Chondrocyte (in vitro differentiated cells): Measurements from ENCODE around the gene SRRT. TPM values are rescaled to one million over a fixed set of nuclear protein-coding genes. Genes with fewer than 3 reads are reported as not detected.
"Not testable (repeated sequence)": the region's sequence is repeated elsewhere in the genome, so short reads cannot be mapped to it uniquely, and the experiment has no call there.

Experiments
- DNase-seq: peaks from one replicate; pipeline ENCODE4 v3.0.0; 2021; ENCODE audit warnings: mixed read lengths, low spot score
- H3K27ac Mint-ChIP-seq: one replicate; pipeline ENCODE4 v1.8.0; 2021; ENCODE audit warnings: mild to moderate bottlenecking, moderate library complexity, mixed read lengths; ENCODE audit not compliant: unreplicated experiment
- H3K27me3 Mint-ChIP-seq: 2 replicates; pipeline ENCODE4 v1.8.0; 2021; ENCODE audit warnings: low read depth, mixed read lengths
- H3K36me3 Mint-ChIP-seq: 2 replicates; pipeline ENCODE4 v1.8.0; 2021; ENCODE audit warnings: low read depth, mixed read lengths
- H3K4me1 Mint-ChIP-seq: 2 replicates; pipeline ENCODE4 v1.8.0; 2021; ENCODE audit warnings: low read depth, mild to moderate bottlenecking, mixed read lengths
- H3K4me3 Mint-ChIP-seq: one replicate; pipeline ENCODE4 v1.8.0; 2021; ENCODE audit warnings: mild to moderate bottlenecking, moderate library complexity, mixed read lengths; ENCODE audit not compliant: unreplicated experiment
- H3K9me3 Mint-ChIP-seq: 2 replicates; pipeline ENCODE4 v1.8.0; 2021; ENCODE audit warnings: low read depth, mixed read lengths
- total RNA-seq: library from RNA; stranded (reverse); gene quantifications from 3 replicates; pipeline ENCODE4 v1.2.1, GENCODE V29; 2021
- TF ChIP-seq, protein P1 (sequence below): fragments of 200-600 bp; sonication (generic); IDR thresholded peaks from 2 replicates; pipeline ENCODE4 v1.5.0; 2021; ENCODE audit warnings: antibody characterized with exemption, mild to moderate bottlenecking, moderate library complexity

SRRT gene
- total RNA-seq, 1 donor from 2014 or later, result 105 TPM

DNA sequence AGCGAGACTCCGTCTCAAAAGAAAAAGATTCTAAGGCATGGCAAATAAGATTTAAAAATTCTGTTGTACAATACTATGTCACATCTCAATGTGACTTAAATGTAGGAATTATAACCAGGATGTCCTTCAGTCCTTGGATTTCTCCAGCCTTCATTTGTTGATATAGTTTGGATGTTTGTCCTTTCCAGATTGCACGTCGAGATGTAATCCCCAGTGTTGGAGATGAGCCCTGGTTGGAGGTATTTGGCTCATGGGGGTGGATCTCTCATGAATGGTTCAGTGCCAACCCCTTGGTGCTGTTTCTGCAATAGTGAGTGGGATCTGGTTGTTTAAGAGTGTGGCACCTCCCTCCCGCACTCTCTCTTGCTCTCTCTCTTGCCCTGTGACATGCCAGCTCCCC is 33.6 kb downstream of the SRRT start:
- Mint-ChIP-seq H3K9me3 (peaks cover 4% of the 10 kb centered on the region), H3K36me3 (no peaks in the 10 kb centered on the region), H3K4me1 (no peaks in the 10 kb centered on the region), H3K4me3 (no peak overlapping the region), H3K27ac (no peak overlapping the region), H3K27me3 (peaks cover 15% of the 10 kb centered on the region)
- TF ChIP-seq, protein P1, sequence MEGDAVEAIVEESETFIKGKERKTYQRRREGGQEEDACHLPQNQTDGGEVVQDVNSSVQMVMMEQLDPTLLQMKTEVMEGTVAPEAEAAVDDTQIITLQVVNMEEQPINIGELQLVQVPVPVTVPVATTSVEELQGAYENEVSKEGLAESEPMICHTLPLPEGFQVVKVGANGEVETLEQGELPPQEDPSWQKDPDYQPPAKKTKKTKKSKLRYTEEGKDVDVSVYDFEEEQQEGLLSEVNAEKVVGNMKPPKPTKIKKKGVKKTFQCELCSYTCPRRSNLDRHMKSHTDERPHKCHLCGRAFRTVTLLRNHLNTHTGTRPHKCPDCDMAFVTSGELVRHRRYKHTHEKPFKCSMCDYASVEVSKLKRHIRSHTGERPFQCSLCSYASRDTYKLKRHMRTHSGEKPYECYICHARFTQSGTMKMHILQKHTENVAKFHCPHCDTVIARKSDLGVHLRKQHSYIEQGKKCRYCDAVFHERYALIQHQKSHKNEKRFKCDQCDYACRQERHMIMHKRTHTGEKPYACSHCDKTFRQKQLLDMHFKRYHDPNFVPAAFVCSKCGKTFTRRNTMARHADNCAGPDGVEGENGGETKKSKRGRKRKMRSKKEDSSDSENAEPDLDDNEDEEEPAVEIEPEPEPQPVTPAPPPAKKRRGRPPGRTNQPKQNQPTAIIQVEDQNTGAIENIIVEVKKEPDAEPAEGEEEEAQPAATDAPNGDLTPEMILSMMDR, result no peak
- DNase-seq, result no peak

DNA sequence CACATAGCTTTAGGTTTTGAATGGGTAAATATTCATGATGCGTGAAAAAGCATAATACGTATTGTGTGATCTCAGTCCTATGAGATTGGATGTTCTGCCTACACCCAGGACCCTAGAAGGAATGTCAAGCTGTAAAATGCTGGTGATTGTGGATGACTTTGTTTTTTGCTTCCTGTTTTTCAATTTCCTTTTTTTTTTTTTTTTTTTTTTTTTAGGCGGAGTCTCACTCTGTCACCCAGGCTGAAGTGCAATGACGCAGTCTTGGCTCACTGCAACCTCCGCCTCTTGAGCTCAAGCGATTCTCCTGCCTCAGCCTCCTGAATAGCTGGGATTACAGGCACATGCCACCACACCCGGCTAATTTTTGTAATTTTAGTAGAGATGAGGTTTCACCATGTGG is 35.5 kb downstream of the SRRT start:
- H3K36me3 Mint-ChIP-seq, H3K27ac Mint-ChIP-seq, H3K4me3 Mint-ChIP-seq, H3K9me3 Mint-ChIP-seq, DNase-seq, H3K4me1 Mint-ChIP-seq: not testable (repeated sequence)
- peaks cover 11% of the 10 kb centered on the region for H3K27me3 Mint-ChIP-seq

DNA sequence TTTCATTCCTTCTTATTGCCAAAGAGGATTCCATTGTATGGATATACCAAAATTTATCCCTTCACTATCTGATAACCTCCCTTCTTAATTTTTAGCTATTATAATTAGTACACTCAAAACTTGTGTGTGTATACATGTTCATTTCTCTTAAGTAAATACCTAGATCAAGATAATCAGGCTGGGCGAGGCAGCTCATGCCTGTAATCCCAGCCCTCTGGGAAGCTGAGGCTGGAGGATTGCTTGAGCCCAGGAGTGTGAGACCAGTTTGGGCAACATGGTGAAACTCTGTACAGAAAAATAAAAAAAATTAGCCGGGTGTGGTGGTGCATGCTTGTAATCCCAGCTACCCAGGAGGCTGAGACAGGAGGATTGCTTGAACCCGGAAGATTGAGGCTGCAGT is 36.6 kb downstream of the SRRT start:
- Mint-ChIP-seq H3K36me3 (no peaks in the 10 kb centered on the region), H3K27me3 (peaks cover 11% of the 10 kb centered on the region), H3K4me1 (no peaks in the 10 kb centered on the region), H3K9me3 (peaks cover 4% of the 10 kb centered on the region), H3K4me3 (no peak overlapping the region), H3K27ac (no peak overlapping the region)
- DNase-seq, result no peak
- TF ChIP-seq, protein P1, result no peak

DNA sequence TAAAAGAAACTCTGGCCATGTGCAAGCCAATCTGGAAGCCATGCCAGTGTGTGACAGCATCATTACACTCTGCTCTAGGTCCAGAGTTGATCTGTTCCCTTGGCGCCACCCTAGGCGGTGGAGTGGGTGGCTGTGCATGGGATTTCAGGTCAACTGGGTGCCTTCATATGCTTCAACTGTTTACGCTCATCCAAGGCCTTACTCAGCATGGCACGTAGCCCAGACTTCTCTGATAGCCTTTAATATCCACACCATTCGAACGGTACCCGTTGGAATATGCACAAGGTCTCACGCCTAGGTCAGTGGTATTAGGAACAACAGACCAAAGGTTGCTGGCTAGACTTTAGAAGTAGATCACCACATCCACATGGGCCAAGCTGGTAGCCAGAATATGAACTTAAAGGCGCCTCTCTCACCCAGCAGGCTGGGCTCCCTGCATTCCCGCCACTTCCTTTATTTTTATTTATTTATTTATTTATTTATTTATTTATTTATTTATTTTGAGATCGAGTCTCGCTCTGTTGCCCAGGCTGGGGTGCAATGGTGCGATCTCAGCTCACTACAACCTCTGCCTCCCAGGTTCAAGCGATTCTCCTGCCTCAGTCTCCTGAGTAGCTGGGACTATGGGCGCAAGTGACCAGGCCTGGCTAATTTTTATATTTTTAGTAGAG is 39.4 kb downstream of the SRRT start:
- Mint-ChIP-seq H3K27me3 (peaks cover 13% of the 10 kb centered on the region), H3K36me3 (no peaks in the 10 kb centered on the region), H3K4me1 (no peaks in the 10 kb centered on the region), H3K4me3 (no peak overlapping the region), H3K27ac (no peak overlapping the region), H3K9me3 (no peaks in the 10 kb centered on the region)
- TF ChIP-seq, protein P1, result no peak
- DNase-seq, result no peak

DNA sequence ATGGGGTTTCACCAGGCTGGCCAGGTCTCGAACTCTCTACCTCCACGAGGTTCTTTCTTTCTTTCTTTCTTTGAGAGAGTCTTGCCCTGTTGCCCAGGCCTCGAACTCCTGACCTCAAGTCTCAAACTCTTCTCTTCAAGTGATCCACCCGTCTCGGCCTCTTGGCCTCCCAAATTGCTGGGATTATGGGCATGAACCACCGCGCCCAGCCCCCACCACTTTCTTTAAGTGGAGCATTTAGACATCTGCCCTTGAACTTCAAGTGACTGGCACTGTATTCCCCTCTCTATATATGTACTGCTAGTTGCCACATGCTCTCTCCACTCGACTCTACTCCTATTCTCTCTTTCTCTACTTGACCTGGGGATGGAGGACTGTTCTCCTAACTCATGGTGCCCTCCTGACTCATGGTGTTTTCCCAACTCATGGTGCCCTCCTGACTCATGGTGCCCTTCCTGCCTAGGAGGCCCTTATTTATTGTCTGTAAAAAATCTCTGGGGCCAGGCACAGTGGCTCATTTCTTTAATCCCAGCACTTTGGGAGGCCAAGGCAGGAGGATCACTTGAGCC is 40.1 kb downstream of the SRRT start:
- no peak for DNase-seq
- Mint-ChIP-seq H3K27me3 (peaks cover 17% of the 10 kb centered on the region), H3K27ac (no peak overlapping the region), H3K36me3 (no peaks in the 10 kb centered on the region), H3K4me3 (no peak overlapping the region), H3K4me1 (no peaks in the 10 kb centered on the region), H3K9me3 (no peaks in the 10 kb centered on the region)
- TF ChIP-seq, protein P1, result no peak

DNA sequence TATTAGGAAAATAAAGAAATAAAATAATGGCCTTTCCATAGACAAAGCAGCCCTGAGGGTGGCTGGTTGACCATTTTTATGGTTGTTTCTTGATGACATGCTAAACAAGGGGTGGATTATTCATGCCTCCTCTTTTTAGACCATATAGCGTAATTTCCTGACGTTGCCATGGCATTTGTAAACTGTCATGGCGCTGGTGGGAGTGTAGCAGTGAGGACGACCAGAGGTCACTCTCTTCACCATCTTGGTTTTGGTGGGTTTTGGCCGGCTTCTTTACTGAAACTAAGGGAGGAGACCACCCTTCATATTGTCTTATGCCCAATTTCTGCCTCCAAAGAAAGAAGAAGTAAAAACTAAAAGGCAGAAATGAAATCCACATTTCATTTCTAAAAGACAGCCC is 44.4 kb downstream of the SRRT start:
- H3K27ac Mint-ChIP-seq, H3K4me1 Mint-ChIP-seq, H3K4me3 Mint-ChIP-seq, H3K9me3 Mint-ChIP-seq, DNase-seq, H3K36me3 Mint-ChIP-seq: not testable (repeated sequence)
- peaks cover 37% of the 10 kb centered on the region for H3K27me3 Mint-ChIP-seq

DNA sequence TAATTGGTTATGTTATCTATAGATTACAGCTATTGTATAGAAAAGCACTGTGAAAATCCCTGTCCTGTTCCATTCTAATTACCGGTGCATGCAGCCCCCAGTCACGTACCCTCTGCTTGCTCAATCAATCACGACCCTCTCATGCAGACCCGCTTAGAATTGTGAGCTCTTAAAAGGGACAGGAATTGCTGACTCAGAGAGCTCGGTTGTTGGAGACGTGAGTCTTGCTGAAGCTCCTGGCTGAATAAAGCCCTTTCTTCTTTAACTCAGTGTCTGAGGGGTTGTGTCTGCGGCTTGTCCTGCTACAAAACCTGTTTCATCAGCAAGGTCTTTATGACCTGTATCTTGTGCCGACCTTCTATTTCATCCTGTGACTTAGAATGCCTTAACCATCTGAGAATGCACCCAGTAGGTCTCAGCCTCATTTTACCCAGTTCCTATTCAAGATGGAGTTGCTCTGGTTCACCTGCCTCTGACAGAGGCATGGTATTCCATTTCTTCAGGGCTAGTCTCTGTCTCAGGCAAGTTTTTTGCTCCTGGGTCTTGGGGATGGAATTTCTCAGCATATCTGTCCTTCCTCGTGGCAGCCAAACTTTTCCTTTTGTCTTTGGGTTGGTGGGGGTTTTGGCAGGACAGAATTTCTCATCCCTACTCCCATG is 45.0 kb downstream of the SRRT start:
- H3K9me3 Mint-ChIP-seq, H3K4me1 Mint-ChIP-seq, H3K4me3 Mint-ChIP-seq, H3K36me3 Mint-ChIP-seq, H3K27ac Mint-ChIP-seq, DNase-seq: not testable (repeated sequence)
- H3K27me3 Mint-ChIP-seq, result peaks cover 37% of the 10 kb centered on the region
